Mammary epithelial cell (primary cell): ENCODE results near the gene LILRB5.

ENCODE experiments used
- EZH2 ChIP-seq: IDR thresholded peaks from 2 replicates; pipeline ENCODE4 v1.6.1; 2012; ENCODE audit warnings: low read length, inconsistent platforms, borderline replicate concordance
- TF ChIP-seq, protein P1 (sequence below), 2 donors: IDR thresholded peaks in 1 of 2; conservative IDR thresholded peaks in 1 of 2; 2 replicates each; pipeline ENCODE4 v1.5.1; 2011 to 2012; ENCODE audit warnings: inconsistent platforms in 2 of 2, low read length in 2 of 2, mild to moderate bottlenecking in 2 of 2, control low read depth in 1 of 2, low read depth in 1 of 2; ENCODE audit not compliant: insufficient read depth in 1 of 2; ENCODE audit errors: extremely low read depth in 1 of 2

- TF ChIP-seq, protein P1, sequence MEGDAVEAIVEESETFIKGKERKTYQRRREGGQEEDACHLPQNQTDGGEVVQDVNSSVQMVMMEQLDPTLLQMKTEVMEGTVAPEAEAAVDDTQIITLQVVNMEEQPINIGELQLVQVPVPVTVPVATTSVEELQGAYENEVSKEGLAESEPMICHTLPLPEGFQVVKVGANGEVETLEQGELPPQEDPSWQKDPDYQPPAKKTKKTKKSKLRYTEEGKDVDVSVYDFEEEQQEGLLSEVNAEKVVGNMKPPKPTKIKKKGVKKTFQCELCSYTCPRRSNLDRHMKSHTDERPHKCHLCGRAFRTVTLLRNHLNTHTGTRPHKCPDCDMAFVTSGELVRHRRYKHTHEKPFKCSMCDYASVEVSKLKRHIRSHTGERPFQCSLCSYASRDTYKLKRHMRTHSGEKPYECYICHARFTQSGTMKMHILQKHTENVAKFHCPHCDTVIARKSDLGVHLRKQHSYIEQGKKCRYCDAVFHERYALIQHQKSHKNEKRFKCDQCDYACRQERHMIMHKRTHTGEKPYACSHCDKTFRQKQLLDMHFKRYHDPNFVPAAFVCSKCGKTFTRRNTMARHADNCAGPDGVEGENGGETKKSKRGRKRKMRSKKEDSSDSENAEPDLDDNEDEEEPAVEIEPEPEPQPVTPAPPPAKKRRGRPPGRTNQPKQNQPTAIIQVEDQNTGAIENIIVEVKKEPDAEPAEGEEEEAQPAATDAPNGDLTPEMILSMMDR (conservative IDR thresholded peaks at IDR 0.05 in 1 of 2, IDR thresholded peaks at IDR 0.05 in 1 of 2; ENCODE audit: extremely low read depth in 1 of 2, insufficient read depth in 1 of 2, low read depth in 1 of 2, low read length in 2 of 2) = no peak
- no peak for TF ChIP-seq EZH2
Observed at GRCh38 chr19:54253331-54254194, 3.5 kb downstream of the LILRB5 start.
